IMR-90 (cell line): ENCODE results near the gene HNRNPL.

Experiments used
- CHD1 ChIP-seq: IDR thresholded peaks from 2 replicates; pipeline ENCODE4 v1.6.1; 2012; ENCODE audit warnings: low read depth, low read length, improper control_type of control experiment
- CTCF ChIP-seq: conservative IDR thresholded peaks from 2 replicates; pipeline ENCODE4 v1.5.1; 2012; ENCODE audit warnings: mild to moderate bottlenecking, low read depth, low read length, improper control_type of control experiment
- ELK1 ChIP-seq: fragments of 150-350 bp; IDR thresholded peaks from 2 replicates; pipeline ENCODE4 v1.6.1; 2016; ENCODE audit warnings: low read depth, mild to moderate bottlenecking, low read length, moderate library complexity, borderline replicate concordance
- MXI1 ChIP-seq: IDR thresholded peaks from 2 replicates; pipeline ENCODE4 v1.6.1; 2012; ENCODE audit warnings: low read depth, mild to moderate bottlenecking, low read length, moderate library complexity, borderline replicate concordance
- POLR2A ChIP-seq: IDR thresholded peaks from 2 replicates; pipeline ENCODE4 v1.6.1; 2012; ENCODE audit warnings: mild to moderate bottlenecking, low read depth, low read length
- RFX5 ChIP-seq: IDR thresholded peaks from 2 replicates; pipeline ENCODE4 v1.8.0; 2012; ENCODE audit warnings: low read depth, mild to moderate bottlenecking, low read length, moderate library complexity

- no peak for TF ChIP-seq ELK1
- no peak for TF ChIP-seq CHD1
- no peak for TF ChIP-seq CTCF
- no peak for TF ChIP-seq POLR2A
- no peak for TF ChIP-seq MXI1
- TF ChIP-seq RFX5 = no peak
Observed at GRCh38 chr19:38856813-38857212, 7.0 kb upstream of the HNRNPL start.
